Fibroblast of lung (primary cell): ENCODE data around the gene TMEM175.
"Not testable (repeated sequence)": the region's sequence is repeated elsewhere in the genome, so short reads cannot be mapped to it uniquely, and the experiment has no call there.

Source experiments
- EZH2 ChIP-seq: IDR thresholded peaks from 2 replicates; pipeline ENCODE4 v1.5.1; 2012; ENCODE audit warnings: low read length, control low read depth, mild to moderate bottlenecking; ENCODE audit errors: missing control alignments
- TF ChIP-seq, protein P1 (sequence below), 2 donors: IDR thresholded peaks in 1 of 2; conservative IDR thresholded peaks in 1 of 2; 1 replicate in 1 of 2; 2 replicates in 1 of 2; pipeline ENCODE4 v1.5.1; 2011 to 2012; ENCODE audit warnings: low read length in 2 of 2, control low read depth in 1 of 2, inconsistent platforms in 1 of 2, low read depth in 1 of 2, mild to moderate bottlenecking in 1 of 2

GRCh38 chr4:976016-976415, 43.8 kb downstream of the TMEM175 start:
- TF ChIP-seq, protein P1, sequence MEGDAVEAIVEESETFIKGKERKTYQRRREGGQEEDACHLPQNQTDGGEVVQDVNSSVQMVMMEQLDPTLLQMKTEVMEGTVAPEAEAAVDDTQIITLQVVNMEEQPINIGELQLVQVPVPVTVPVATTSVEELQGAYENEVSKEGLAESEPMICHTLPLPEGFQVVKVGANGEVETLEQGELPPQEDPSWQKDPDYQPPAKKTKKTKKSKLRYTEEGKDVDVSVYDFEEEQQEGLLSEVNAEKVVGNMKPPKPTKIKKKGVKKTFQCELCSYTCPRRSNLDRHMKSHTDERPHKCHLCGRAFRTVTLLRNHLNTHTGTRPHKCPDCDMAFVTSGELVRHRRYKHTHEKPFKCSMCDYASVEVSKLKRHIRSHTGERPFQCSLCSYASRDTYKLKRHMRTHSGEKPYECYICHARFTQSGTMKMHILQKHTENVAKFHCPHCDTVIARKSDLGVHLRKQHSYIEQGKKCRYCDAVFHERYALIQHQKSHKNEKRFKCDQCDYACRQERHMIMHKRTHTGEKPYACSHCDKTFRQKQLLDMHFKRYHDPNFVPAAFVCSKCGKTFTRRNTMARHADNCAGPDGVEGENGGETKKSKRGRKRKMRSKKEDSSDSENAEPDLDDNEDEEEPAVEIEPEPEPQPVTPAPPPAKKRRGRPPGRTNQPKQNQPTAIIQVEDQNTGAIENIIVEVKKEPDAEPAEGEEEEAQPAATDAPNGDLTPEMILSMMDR (conservative IDR thresholded peaks at IDR 0.05 in 1 of 2, IDR thresholded peaks at IDR 0.05 in 1 of 2; ENCODE audit: low read depth in 1 of 2, low read length in 2 of 2): not testable (repeated sequence)
- not testable (repeated sequence) for TF ChIP-seq EZH2
